ENCODE results near the gene SPO11.
A peak's percentile ranks its signal among the peaks of the same experiment; 100 is the strongest.

Gene SPO11

DNA sequence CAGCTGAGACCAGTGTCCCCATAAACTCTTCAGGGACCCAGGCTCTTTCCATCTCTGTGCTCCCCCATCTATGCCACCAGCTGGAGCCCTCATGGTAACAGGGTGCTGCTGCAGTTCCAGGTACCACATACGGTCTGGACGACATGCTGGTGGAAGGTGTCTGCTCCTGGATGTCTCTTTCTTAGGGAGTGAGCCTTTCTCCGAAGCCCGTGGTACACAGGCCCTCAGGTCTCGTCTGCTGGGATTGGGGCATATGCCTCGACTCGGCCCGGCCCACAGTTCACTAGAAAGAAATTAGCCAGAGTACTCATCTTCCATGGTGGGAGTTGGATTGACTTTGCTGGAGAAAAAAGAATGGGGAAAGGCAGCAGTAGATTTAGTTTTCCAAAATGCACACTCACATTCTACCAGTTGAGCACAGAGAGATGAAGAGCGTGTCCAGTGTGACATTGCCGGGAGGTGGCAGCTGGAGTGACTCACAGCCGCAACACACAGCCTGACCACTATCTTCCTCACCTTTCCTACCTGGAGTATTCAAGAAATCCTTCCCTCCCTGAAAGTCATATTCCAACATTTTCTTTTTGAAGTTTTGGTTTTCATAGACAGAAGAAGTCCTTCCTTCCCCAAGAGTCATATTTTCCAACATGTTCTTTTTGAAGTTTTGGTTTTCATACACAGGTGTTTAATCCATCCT, 18.6 kb upstream of the SPO11 start:
- DNase-seq (ENCODE audit: low spot score): no peak

DNA sequence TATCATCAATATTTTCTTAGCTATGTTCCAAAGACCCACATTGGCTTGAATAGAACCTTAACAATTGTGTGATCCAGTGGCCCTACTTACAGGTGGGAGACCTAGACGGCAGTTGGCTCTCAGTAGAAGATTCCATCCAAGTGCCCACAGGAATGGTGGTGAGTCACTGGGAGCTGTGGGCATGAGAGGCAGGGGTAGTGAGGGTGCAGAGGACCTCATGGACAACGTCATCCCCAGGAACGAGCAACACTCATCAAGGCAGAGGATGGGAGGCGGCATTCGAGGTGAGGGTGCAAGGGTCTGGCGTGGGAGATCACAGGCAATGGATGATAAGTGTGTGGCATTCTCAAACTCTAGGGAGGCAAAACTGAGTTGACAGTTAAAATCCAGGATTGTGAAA, 17.5 kb upstream of the SPO11 start:
- no peak for DNase-seq (ENCODE audit: low spot score)

DNA sequence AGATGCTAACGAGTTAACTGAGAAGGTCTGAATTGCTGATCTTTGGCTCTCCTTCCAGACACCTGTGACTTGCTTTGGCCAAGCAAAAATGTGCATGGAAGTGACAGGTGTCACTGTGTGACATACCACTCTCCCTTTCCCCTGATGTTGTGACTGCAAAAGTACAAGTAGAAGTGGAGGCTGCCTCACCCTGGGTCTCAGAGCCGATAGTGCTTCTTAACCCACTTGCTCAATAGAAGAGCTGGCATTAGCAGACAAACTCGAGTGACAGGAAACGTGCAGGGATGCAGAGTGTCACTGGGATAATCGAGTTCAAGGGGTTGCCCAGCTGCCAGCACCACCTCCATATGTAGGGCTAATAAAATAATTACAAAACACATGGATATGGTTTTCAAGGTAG, 16.4 kb upstream of the SPO11 start:
- no peak for DNase-seq (ENCODE audit: low spot score)

DNA sequence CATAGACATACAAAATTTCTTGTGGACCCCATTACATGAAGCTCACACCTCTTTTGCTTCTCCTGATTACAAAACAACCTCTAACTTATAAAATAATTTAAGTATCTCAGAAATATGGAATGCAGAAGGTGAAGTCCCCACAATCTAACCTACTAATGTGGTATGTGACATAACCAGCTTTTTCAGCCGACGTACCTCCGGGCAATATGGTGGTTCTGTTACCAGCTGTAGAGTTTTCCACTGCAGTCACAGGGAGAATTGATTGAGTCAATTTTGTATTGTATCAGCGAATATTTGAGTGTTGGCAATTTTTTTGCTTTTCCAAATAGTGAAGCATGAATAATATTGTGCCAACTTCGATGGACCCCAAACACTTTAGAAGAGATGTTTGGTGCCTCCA, 15.7 kb upstream of the SPO11 start:
- DNase-seq (ENCODE audit: low spot score): no peak

DNA sequence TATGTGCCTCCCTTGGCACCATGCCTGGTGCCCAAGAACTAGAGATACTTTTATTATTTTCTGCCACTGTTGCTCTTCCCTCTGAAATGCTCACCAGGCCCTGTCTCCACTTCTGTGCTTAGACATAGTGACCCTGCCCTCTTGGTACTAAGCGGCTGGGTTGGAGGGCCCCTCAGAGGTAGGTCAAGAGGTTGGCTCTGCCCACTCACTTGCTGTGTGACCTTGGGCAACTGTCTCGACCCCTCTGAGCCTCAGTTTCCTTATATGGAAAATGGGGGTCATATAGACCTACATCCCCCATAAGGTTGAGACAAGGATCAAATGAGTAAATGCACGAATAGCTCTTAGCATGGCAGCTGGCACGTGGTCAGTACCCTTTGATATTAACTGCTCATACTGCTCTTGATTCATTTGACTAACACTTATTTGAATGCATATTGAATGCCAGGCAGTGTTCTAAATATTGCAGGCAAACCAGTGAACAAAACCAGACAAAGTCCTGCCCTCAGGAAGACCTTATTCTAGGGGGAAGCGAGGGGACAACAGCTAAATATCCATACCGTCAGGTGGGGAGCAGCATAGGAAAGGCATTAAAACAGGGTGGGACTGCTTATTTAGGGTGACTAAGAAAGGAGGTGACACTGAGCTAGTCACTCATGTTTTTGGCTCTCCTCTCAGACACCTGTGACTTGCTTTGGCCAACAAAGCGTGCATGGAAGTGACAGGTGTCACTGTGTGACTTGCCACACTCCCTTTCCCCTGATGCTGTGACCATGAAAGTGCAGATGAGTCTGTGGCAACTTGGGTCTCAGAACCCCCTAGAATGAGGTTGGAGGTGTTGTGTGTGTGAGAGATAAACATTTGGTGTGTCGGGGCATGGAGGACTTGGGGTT, 14.3 kb upstream of the SPO11 start:
- DNase-seq (ENCODE audit: low spot score): peak; percentile 93

DNA sequence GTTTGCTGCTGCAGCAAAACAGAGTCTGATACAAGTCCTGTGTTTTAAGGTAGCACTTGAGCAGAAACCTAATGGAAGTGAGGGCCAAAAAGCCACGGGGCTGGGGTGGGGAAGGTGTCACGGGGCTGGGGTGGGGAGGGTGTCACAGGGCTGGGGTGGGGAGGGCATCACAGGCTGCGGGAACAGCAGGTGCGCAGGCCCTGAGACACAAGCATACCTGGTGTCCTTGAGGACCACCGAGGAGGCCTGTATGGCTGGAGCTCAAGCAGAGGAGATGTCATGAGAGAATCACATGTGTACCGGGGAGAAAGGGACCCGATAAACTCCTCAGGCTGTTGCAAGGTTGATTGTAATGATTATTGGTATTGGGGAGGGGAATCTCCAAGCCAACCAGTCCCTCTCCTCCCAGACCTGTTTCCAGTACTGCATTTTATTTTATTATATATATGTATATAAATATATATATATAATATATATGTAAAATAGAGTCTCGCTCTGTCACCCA, 13.6 kb upstream of the SPO11 start:
- DNase-seq (ENCODE audit: low spot score): peak; percentile 62

DNA sequence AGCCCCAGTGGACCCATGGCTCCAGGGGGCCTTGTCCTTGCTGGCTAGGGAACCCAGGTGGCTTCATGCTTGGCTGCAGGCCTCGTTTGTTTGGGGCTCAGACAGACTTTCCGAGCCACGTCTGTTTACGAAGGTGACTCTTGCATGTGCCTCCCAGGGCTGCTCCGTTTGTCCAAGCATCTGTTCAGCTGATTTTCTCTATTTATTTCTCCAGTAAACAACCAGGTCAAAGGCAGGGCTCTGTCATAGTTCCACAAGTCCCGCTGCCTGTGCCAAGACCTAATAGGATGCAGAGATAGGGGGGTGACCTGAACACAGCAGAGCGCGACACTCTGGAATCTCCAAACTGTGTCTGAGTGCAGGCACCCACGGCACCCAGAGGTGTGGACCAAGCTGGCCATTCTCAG, 12.8 kb upstream of the SPO11 start:
- peak; percentile 96 for DNase-seq (ENCODE audit: low spot score)

DNA sequence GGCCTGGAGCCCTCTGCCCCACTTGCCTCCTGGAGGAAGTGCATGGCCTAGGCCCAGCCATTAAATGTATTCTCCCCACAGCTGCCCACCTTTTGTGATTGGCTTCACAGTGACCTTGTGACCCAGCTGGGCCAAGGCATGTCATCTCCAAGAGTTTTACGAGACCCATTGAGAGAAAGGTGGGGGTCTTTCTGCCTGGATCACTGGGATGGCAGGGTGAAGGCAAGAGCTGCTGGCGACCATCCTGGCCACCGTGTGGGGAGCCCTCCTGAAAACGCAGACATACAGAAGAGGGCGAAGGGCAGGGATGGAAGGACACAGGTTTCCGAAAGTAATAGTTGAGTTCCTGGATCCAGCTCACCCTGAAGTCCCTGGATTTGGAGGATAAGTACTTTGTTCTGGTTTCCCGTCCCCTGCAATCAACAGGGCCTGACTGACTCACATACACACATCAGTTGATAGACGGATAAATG, 12.3 kb upstream of the SPO11 start:
- no peak for DNase-seq (ENCODE audit: low spot score)

DNA sequence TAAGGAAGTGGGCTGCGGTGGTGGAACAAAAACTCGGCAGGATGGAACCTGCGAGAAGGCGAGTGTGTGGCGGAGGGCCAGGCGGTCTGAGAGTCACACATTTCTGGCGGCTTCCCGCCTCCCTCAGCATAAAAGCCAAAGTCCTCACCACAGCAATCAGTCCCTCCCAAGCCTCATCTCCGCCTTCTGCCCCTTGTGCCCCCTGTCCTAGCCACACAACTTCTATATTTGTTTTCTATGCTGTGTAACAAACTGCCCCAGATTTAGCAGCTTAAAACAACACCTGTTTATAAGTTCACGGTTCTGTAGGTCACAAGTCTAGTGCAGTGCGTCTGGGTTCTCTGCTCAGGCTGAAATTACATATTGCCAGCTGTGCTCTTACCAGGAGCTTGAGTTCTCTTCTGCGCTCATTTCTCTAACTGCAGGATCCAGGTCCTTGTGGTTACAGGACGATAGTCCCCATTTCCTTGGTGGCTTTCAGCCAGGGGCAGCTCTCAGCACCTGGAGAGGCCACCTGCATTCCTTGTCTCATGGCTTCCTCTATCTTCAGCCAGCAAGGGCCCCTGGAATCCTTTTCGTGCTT, 11.7 kb upstream of the SPO11 start:
- DNase-seq (ENCODE audit: low spot score): peak; percentile 95

DNA sequence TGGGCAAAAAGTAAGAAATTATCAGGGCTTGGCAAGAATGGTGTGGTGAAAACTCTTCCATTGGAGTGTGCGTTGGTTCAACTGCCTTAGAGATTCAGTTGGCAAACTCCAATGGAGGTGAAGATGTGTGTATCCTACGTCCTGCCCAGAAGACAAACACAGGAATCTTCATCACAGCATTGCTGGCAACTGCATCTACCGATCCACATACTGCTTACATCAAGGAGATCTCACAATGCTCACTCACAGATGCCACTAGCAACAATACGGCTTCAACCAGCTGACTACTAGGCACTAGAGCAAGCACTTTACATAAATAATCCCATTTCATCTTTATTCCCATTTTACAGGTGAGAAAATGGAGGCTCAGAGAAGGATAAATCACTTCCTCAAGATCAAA, 10.0 kb upstream of the SPO11 start:
- no peak for DNase-seq (ENCODE audit: low spot score)

DNA sequence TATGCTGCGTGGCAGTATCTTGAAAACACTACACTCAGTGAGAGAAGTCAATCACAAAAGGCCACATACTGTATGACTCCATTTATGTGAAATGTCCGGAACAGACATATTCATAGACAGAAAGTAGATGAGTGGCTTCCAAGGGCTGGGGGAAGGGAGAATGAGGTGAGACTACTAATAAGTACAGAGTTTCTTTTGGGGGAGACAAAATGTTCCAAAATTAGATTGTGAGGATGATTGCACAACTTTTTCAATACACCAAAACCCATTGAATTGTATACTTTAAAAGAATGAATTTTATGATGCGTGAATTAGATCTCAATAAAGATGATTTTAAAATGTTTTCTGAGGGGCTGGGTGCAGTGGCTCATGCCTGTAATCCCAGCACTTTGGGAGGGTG, 9.2 kb upstream of the SPO11 start:
- no peak for DNase-seq (ENCODE audit: low spot score)

DNA sequence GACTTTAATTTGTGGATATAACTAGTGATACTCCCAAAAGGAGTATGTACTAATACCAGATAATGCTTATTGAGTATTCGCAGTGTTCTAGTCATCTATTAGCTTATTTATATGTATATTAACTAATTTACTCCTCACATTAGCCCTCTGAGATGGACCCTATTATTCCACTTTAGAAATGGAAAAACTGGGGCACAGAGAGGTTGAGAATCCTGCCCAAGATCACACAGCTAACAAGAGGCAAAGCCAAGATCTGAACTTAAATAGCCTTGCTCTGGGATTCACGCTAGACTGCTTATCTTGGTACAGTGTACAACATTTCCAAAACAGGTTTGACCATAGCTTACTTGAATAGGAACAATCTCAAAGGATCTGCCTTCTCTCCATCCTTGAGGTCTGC, 8.5 kb upstream of the SPO11 start:
- no peak for DNase-seq (ENCODE audit: low spot score)

DNA sequence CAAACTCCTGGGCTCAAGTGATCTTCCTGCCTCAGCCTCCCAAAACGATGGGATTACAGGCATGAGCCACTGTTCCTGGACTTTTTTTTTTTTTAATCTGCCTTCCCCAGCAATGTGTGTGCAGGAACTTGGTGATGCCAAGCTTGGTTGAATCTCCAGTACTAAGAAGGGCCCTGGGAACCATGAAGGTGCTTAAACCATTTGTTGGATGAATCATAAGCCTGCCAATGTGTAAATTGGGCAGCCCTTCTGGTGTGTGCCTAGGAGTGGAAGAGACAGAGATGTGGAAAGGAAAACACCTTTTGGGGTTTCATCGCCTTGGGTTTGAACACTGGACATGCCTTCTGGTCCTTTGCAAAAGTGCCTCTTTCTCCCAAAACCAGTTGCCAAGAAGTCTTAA, 7.1 kb upstream of the SPO11 start:
- DNase-seq (ENCODE audit: low spot score): no peak

DNA sequence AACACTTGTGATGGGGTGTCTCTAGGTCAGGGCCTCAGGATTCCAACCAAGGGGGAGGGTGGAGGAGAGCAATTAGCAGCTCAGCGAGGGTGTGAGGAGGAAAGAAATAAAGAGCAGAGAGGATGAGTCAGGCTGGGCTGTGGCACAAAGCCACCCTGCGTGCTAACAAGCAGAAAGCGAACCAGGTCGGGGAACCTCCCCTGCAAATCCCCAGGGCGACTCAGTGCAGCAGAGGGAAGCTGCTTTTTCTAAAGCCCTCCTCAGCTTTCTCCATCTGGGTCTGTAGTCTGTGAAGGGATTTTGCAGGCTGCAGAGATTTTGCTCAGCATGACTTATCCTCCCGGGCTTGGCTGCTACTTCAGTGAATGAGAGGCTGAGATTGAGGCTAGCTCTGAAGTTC, 6.6 kb upstream of the SPO11 start:
- peak; percentile 60 for DNase-seq (ENCODE audit: low spot score)

DNA sequence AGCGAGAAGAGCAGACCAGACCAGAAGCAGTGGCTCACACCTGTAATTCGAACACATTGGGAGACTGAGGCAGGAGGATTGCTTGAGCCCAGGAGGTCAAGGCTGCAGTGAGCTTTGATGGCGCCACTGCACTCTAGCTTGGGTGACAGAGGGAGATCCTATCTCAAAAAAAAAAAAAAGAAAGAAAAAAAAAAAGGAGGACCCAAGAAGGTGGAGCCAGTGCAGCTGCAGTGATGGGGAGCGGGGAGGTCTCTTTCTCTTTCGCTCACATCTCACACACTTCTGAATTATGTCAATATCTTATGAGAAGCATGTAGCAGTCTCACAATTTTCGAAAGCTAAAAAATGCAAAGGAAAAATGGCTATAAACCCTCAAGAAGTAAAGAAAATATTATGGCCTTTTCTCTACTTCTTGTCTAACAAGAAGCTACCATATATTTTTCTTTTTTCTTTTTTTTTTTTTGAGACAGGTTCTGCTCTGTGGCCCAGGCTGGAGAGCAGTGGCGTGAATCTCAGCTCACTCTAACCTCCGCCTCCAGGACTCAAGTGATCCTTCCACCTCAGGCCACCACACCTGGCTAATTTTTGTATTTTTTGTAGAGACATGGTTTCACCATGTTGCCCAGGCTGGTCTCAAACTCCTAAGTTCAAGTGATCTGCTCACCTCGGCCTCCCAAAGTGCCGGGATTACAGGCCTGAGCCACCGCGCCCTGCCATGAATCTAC, 3.8 kb upstream of the SPO11 start:
- peak; percentile 89 for DNase-seq (ENCODE audit: low spot score)

DNA sequence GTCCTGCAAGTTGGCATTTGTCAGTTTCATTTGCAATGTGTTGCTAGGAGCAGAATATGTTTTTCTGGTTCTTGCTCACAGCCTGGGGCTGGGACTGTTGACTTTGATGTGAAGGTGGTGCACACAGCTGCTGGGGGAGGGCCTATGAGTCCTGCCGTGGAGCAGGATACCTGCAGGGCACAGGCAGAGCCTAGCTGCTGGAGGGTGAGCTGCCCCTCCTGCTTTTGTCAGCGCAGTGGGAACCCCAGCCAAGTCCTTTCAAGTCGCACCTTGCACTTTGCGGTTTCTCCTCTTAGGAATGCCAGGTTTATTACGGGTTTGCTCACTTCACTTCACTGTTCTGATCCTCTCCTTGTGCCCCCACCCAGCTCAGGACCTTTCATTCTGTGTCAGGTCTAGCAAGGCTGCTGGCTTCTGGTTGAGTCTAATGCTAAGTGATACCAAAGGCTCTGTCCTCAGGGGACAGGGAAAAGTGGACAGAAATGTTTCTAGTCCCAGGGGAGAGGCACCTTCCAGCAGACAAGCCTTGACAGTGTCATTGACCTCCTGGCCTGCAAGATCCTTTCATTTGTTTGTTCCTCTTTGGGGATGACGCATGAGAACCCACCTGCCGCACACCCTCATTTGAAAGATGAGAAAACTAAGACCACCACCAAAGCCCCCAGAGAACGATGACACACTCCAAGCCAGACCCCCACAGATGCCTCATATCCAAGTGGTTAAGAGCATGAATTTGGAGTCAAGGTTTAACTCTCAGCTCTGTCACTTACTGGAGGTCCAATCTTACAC, 2.7 kb upstream of the SPO11 start:
- DNase-seq (ENCODE audit: low spot score): peak; percentile 94

DNA sequence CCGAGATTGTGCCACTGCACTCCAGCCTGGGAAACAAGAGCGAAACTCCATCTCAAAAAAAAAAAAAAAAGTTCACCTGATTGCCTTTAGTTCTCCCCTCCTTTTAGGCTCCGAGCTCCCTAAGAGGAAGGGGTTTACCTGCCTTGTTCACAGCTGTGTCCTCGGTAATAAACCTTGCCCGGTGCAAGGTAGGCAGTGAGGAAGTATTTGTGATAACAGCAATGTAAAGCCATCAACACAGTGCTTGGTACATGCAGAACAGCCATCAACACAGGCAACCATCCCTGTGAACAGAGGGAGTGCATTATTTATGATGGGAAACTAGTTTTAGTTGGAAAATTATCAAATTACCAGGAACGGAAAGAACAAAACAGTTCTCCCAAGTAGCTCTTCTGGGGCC, 1.8 kb upstream of the SPO11 start:
- DNase-seq (ENCODE audit: low spot score): no peak

DNA sequence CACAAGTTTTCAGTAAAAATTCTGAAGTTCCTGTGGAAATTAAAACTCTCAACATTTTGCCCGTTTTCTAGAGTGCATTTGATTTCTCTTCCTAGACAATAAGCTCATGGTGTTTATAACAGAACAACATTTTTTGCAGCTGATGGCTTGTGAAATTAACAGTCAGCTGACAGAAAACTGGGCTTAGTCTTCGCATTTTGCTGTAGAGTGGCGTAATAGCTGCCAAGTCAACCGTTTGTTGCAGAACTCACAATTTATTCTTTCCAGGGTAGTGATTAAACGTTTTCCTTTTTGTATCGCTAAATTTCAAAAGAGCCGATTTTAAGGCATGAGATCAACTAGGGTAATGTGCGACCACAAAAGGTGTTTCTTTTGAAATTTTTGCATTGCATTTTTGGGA, 1.4 kb downstream of the SPO11 start:
- no peak for DNase-seq (ENCODE audit: low spot score)

DNA sequence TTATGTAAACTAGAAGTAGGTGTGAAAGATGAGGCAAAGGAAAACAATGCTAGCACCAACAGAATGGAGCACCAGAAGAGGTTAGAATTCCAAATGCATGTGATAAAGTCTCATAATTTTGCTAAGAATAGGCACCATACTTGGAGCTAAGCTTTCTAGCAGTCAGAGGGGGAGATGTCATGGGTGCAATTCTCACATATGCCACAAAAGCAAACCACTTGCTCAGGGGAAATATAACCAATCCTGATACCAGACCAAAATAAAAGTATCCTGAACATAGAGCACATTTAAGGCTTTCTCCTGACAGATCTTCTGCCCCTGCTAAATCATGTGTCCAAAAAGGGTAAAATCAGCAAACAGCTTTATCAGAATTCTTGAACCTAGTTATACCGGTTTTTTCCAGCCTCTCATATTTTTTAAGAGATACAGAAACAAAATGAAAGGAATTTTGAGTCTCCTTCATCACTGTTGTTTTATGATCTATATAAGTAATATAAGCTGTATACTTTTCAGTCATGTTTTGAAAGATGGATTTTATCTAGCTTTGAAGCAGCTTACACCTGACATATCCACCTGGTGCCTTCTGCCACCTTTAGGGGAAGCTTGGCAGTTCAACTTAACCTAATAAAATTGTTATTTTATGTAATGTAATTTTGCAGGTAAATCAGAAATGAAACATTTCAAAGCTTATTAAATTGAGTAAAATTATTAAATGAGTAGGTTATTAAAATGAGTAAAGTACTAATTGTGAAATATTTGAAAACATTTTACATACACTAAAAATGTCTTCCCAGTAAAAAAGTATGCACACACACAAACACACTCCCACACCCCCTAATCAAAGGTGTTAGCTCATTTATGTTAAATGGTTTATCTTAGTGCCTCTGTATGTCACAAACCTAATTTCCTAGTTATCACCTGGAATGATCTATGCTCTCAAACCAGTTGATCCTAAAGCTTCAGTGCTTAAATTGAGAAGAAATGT, 2.8 kb downstream of the SPO11 start:
- peak; percentile 63 for DNase-seq (ENCODE audit: low spot score)

DNA sequence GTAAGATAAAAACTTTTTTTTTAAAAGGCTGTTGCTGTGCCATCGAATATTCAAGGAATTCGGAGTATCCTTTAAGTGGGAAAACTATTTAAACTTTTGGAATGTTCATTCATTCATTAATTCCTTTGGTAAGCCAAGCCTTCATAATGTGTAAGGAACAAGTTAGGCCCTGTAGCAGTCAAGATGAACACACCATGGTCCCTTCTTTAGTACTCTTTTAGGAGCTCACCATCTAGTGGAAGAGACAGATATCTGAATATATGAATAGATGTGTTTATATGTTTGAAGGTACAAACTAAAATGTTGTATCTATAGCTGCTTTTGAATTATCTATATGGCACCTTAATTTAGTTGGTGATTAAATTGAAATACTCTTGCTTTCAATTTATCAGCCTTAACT, 5.8 kb downstream of the SPO11 start:
- peak; percentile 74 for DNase-seq (ENCODE audit: low spot score)

Data from NAMALWA (cell line).